Stomach (tissue), 9 donors: ENCODE data around the gene CERK. TPM values are rescaled to one million over a fixed set of nuclear protein-coding genes. Genes with fewer than 3 reads are reported as not detected.
A peak's percentile ranks its signal among the peaks of the same experiment; 100 is the strongest.

Experiments used
- DNase-seq, 2 donors: peaks; one replicate each; pipeline versions ENCODE4 v3.0.0 to v3.0.0-alpha.2; 2013 to 2019
- H3K27ac ChIP-seq, 5 donors: fragments of 200-600 bp in 4 of 5; sonication (generic) in 4 of 5; one replicate each; pipeline ENCODE4 v1.5.1; 2013 to 2019; ENCODE audit warnings: mild to moderate bottlenecking in 1 of 5, moderate library complexity in 1 of 5
- H3K27me3 ChIP-seq, 3 donors: fragments of 200-600 bp; sonication (generic); one replicate each; pipeline ENCODE4 v1.5.1; 2017 to 2019; ENCODE audit warnings: mixed run types in 1 of 3
- H3K36me3 ChIP-seq, 4 donors: fragments of 200-600 bp; sonication (generic); 1 replicate in 3 of 4; 2 replicates in 1 of 4; pipeline ENCODE4 v1.5.1; 2016 to 2019
- H3K4me1 ChIP-seq, 4 donors: fragments of 200-600 bp; sonication (generic); one replicate each; pipeline ENCODE4 v1.5.1; 2016 to 2019
- H3K4me3 ChIP-seq, 4 donors: fragments of 200-600 bp; sonication (generic) in 3 of 4; one replicate each; pipeline ENCODE4 v1.5.1; 2016 to 2019; ENCODE audit warnings: mild to moderate bottlenecking in 1 of 4
- H3K9me3 ChIP-seq, 4 donors: fragments of 200-600 bp; sonication (generic); one replicate each; pipeline ENCODE4 v1.5.1; 2016 to 2019
- EP300 ChIP-seq: sonication (generic); formaldehyde crosslinking; IDR thresholded peaks from one replicate; pipeline ENCODE4 v1.6.1; 2017; ENCODE audit warnings: antibody characterized with exemption
- POLR2A ChIP-seq, 4 donors: fragments of 450-650 bp; IDR thresholded peaks; one replicate each; pipeline ENCODE4 v1.6.1; 2016; ENCODE audit warnings: antibody characterized with exemption in 4 of 4, control low read depth in 2 of 4, mild to moderate bottlenecking in 1 of 4, moderate library complexity in 1 of 4
- POLR2AphosphoS5 ChIP-seq, 3 donors: sonication (generic); formaldehyde crosslinking; IDR thresholded peaks; one replicate each; pipeline ENCODE4 v1.6.1; 2016; ENCODE audit warnings: antibody characterized with exemption in 3 of 3
- WGBS, 5 donors: extraction: QIAGEN DNeasy Blood & Tissue Kit in 3 of 5; methylation state at CpG; one replicate each; pipeline versions ENCODE4 v1.1.5 to v1.1.7; 2013 to 2018; 5-methylcytosine and 5-hydroxymethylcytosine counted together
- intact Hi-C: fragments of 100-400 bp; cut with DNase I; formaldehyde crosslinking; loops from one replicate; pipeline ENCODE4 v1.15.1; 2023; ENCODE audit warnings: low total_unique reads
- polyA plus RNA-seq, 3 donors: library from polyadenylated mRNA; stranded (reverse); fragments of 200-250 nt; gene quantifications; one replicate each; pipeline ENCODE4 v1.2.3, GENCODE V29; 2013
- total RNA-seq, 5 donors: library from RNA; depleted of rRNA; stranded (reverse); fragments of >200 nt; gene quantifications; one replicate each; pipeline versions ENCODE4 v1.1.0 to v1.2.3, GENCODE V29; 2014 to 2016
- TF ChIP-seq, protein P1 (sequence below), 7 experiments: fragments of 450-650 bp in 4 of 7; fragments of 200-600 bp in 3 of 7; sonication (generic) in 3 of 7; IDR thresholded peaks; one replicate each; pipeline ENCODE4 v1.5.1; 2016 to 2019; ENCODE audit warnings: antibody characterized with exemption in 7 of 7, control low read depth in 2 of 7, mild to moderate bottlenecking in 1 of 7
- donor health status: healthy with polysubstance abuse.
- donor health status: Bipolar disorder and iron deficiency.
- donor health status: healthy.

Gene CERK
- total and polyA plus RNA-seq, 8 donors: 12.5 to 59.4 (median 31.5) TPM

DNA sequence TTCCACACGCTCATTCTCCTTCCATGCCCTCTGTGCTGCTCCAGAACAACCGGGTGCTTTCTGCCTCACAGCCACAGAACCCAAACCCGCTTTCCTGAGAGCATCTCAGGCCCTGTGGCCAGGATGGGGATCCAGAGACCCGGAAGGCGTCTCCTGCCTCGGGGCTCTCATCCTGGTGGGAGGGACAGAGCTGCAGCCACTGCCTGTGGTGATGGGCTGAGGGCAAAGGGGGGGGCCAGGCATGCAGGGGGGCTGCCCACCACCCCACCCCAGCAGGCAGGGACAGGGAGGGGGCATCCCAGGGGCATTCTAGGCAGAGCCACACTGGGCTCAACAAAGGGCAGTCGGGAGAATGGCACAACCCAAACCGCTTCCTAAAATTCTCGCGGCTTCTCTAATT lies 41.4 kb downstream of the CERK start:
- Histone ChIP-seq H3K36me3 (peaks cover 84 to 100% (median 100%) of the 10 kb centered on the region in 4 donors), H3K4me1 (no peaks in the 10 kb centered on the region), H3K9me3 (no peaks in the 10 kb centered on the region), H3K4me3 (no peak overlapping the region), H3K27me3 (no peaks in the 10 kb centered on the region), H3K27ac (no peak overlapping the region)
- intact Hi-C loops: no loop called here
- TF ChIP-seq EP300: no peak
- TF ChIP-seq, protein P1, sequence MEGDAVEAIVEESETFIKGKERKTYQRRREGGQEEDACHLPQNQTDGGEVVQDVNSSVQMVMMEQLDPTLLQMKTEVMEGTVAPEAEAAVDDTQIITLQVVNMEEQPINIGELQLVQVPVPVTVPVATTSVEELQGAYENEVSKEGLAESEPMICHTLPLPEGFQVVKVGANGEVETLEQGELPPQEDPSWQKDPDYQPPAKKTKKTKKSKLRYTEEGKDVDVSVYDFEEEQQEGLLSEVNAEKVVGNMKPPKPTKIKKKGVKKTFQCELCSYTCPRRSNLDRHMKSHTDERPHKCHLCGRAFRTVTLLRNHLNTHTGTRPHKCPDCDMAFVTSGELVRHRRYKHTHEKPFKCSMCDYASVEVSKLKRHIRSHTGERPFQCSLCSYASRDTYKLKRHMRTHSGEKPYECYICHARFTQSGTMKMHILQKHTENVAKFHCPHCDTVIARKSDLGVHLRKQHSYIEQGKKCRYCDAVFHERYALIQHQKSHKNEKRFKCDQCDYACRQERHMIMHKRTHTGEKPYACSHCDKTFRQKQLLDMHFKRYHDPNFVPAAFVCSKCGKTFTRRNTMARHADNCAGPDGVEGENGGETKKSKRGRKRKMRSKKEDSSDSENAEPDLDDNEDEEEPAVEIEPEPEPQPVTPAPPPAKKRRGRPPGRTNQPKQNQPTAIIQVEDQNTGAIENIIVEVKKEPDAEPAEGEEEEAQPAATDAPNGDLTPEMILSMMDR (IDR thresholded peaks at IDR 0.05): no peak
- no peak for TF ChIP-seq POLR2AphosphoS5 (IDR thresholded peaks at IDR 0.05)
- TF ChIP-seq POLR2A (IDR thresholded peaks at IDR 0.05): no peak
- 77 to 91% (median 86%) methylated on average over 10 of the region's 10 CpGs for WGBS, 5 donors
- DNase-seq: peak in 1 of 2 donors; percentile 4

DNA sequence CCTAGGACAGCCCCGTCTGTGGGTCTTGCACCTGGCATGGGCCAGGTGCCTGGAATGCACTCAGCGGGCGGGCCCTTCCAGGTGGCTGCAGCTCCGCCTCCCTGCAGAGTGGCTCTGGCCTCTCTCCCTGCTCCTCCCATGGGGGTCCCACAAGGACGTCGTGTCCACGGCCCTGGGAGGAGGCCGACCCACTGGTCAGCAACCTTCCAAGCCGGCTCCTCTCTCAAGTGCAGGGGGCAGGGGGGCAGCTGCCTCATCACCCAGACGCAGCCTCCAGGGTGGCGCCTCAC lies 41.9 kb downstream of the CERK start:
- DNase-seq: peak in 1 of 2 donors; percentile 39
- Histone ChIP-seq H3K36me3 (peaks cover 84 to 100% (median 100%) of the 10 kb centered on the region in 4 donors), H3K4me3 (no peak overlapping the region), H3K9me3 (no peaks in the 10 kb centered on the region), H3K27ac (no peak overlapping the region), H3K4me1 (no peaks in the 10 kb centered on the region), H3K27me3 (no peaks in the 10 kb centered on the region)
- intact Hi-C loops: no loop called here
- WGBS, 5 donors: 41 to 98% (median 61%) methylated on average over 6 to 11 of the region's 11 CpGs
- TF ChIP-seq EP300 (no peak), POLR2A (IDR thresholded peaks at IDR 0.05) (no peak), POLR2AphosphoS5 (IDR thresholded peaks at IDR 0.05) (no peak)
- TF ChIP-seq, protein P1 (IDR thresholded peaks at IDR 0.05): no peak

DNA sequence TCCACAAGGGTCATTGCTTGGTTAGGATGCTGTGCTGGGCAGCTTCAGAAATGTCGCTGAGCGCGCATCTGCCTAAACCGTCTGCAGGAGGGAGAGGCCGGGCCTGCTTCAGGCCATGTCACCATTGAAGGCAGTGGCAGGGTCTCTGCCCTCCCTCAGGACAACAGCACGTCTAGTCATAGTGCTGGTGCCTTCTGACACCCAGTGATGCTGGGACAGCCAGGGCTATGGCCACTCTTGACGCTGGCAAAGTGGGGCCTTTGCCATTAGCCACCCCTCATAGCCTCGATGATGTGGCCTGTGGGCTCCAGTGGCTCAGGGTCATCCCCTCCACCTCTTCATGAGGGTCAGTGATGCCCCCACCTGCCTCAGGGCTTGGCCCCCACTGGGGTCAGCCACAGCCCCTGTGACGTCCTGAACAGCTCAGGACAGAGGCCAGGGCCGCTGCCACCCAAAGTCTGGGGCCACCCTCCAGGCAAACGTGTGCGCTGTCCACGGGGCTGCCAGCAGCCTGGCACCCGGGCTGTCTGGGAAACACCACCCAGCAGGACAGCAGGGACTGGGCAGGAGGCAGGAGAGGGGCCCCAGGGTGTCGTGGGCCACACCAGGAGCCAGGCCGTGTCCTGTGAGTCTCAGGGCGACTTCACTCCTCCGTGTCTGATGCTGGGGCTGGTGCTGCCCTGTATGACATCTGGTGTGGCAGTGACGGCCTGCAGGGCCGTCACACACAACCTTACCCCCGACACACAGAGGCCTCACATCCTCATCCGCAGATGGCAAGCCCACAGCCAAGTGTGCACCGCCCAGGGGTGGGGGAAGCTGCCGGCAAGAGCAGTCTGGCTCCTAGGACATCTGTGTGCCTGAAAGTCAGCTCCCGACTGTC lies 42.5 kb downstream of the CERK start:
- H3K36me3 ChIP-seq: peaks cover 81 to 100% (median 100%) of the 10 kb centered on the region in 4 donors
- no peak overlapping the region for H3K27ac ChIP-seq
- no peaks in the 10 kb centered on the region for H3K27me3 ChIP-seq
- no peaks in the 10 kb centered on the region for H3K9me3 ChIP-seq
- WGBS, 5 donors: 75 to 88% (median 78%) methylated on average over 7 to 25 of the region's 25 CpGs
- TF ChIP-seq, protein P1 (IDR thresholded peaks at IDR 0.05): no peak
- TF ChIP-seq EP300: no peak
- H3K4me3 ChIP-seq: no peak overlapping the region
- intact Hi-C loops: no loop called here
- no peaks in the 10 kb centered on the region for H3K4me1 ChIP-seq
- no peak for DNase-seq

DNA sequence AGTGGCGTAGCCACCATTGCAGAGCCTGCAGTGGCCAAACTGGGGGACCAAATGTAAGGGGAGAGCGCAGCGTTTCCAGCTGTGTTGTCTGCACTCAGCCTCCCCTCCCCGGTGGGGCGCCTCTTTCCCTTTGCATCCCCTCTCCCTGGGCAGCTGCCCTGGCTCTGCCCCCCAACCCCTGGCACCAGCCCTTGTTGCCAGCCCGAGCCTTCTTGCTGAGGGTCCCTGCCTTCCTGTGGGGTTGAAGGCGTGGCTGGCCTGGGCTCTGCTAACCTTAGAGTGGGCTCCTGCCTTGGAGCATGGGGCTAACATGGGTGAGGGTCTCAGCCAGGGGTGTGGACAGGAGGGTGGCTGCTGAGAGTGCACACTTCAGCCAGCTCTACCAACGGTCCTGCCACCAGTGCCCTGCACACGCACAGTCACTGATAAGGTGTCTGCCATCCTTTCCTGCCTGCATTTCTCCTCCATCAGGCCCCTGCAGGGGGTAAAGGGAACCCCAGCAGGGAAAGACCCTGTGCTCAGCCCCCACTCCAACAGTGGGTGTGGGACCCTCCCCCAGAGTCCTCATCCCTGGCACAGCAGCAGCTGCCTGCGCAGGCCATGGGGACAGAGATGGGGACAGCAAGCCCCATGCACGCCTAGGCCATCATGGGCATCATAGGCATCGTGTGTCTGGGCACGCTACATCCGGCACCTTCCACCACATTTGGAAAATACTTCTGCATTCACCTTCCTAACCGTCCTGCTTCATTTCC lies 43.5 kb downstream of the CERK start:
- no peak for DNase-seq
- Histone ChIP-seq H3K27me3 (no peaks in the 10 kb centered on the region), H3K27ac (no peak overlapping the region), H3K4me3 (no peak overlapping the region), H3K9me3 (no peaks in the 10 kb centered on the region), H3K36me3 (peaks cover 79 to 100% (median 100%) of the 10 kb centered on the region in 4 donors), H3K4me1 (peaks cover 0 to under 1% (median 0%) of the 10 kb centered on the region in 4 donors)
- 87 to 91% (median 90%) methylated on average over 13 to 15 of the region's 15 CpGs for WGBS, 5 donors
- TF ChIP-seq POLR2A (IDR thresholded peaks at IDR 0.05) (no peak), POLR2AphosphoS5 (IDR thresholded peaks at IDR 0.05) (no peak), EP300 (no peak)
- TF ChIP-seq, protein P1 (IDR thresholded peaks at IDR 0.05): no peak
- intact Hi-C loops: no loop called here
